GM23338 (cell line): ENCODE results near the gene PNPLA1. TPM values are rescaled to one million over a fixed set of nuclear protein-coding genes. Genes with fewer than 3 reads are reported as not detected.

ENCODE experiments used
- ATAC-seq: fragments of 200-7000 bp; cut with Tn5 transposase; 3 replicates; pipeline ENCODE4 v1.9.1; 2020
- DNase-seq: peaks from one replicate; pipeline ENCODE4 v3.0.0-alpha.2; 2015; ENCODE audit warnings: low spot score
- H2AFZ ChIP-seq: fragments of 200-600 bp; sonication (generic); 2 replicates; pipeline ENCODE4 v1.8.0; 2016; ENCODE audit warnings: antibody characterized with exemption, mild to moderate bottlenecking, moderate library complexity
- H3F3A ChIP-seq: fragments of 200-600 bp; sonication (generic); replicated peaks from 2 replicates; pipeline ENCODE4 v1.8.0; 2017; ENCODE audit warnings: antibody characterized with exemption, mixed run types, low read depth
- H3K27ac ChIP-seq: fragments of 200-600 bp; sonication (generic); 2 replicates; pipeline ENCODE4 v1.6.1; 2016; ENCODE audit warnings: low read depth
- H3K27me3 ChIP-seq: fragments of 200-600 bp; sonication (generic); 2 replicates; pipeline ENCODE4 v1.8.0; 2016; ENCODE audit warnings: mild to moderate bottlenecking, mixed run types, moderate library complexity; ENCODE audit not compliant: insufficient read depth
- H3K36me3 ChIP-seq: fragments of 200-600 bp; sonication (generic); 2 replicates; pipeline ENCODE4 v1.8.0; 2016; ENCODE audit warnings: mild to moderate bottlenecking; ENCODE audit not compliant: insufficient read depth
- H3K4me1 ChIP-seq: fragments of 200-600 bp; sonication (generic); 2 replicates; pipeline ENCODE4 v1.8.0; 2016; ENCODE audit warnings: mild to moderate bottlenecking, moderate library complexity; ENCODE audit not compliant: insufficient read depth
- H3K4me2 ChIP-seq: fragments of 200-600 bp; sonication (generic); 2 replicates; pipeline ENCODE4 v1.7.1; 2017; ENCODE audit warnings: mixed run types
- H3K4me3 ChIP-seq: fragments of 200-600 bp; sonication (generic); 2 replicates; pipeline ENCODE4 v1.6.1; 2016; ENCODE audit warnings: mixed run types
- H3K79me2 ChIP-seq: fragments of 200-600 bp; sonication (generic); replicated peaks from 2 replicates; pipeline ENCODE4 v1.8.0; 2017; ENCODE audit warnings: mild to moderate bottlenecking; ENCODE audit not compliant: insufficient read depth
- H3K9me2 ChIP-seq: fragments of 200-600 bp; sonication (generic); 2 replicates; pipeline ENCODE4 v1.8.0; 2017; ENCODE audit not compliant: insufficient read depth
- H4K20me1 ChIP-seq: fragments of 200-600 bp; sonication (generic); replicated peaks from 2 replicates; pipeline ENCODE4 v1.8.0; 2017; ENCODE audit warnings: mild to moderate bottlenecking; ENCODE audit not compliant: insufficient read depth
- H3K27ac Mint-ChIP-seq: 2 replicates; pipeline ENCODE4 v1.8.0; 2020; ENCODE audit warnings: inconsistent platforms, mild to moderate bottlenecking, moderate library complexity, mixed read lengths
- H3K27me3 Mint-ChIP-seq: 3 replicates; pipeline ENCODE4 v1.8.0; 2022; ENCODE audit warnings: low read depth, mild to moderate bottlenecking, moderate library complexity, mixed read lengths, inconsistent platforms; ENCODE audit not compliant: insufficient read depth, poor library complexity
- H3K36me3 Mint-ChIP-seq: 3 replicates; pipeline ENCODE4 v1.8.0; 2021; ENCODE audit warnings: low read depth, mild to moderate bottlenecking, inconsistent platforms, moderate library complexity, mixed read lengths
- H3K4me1 Mint-ChIP-seq: 3 replicates; pipeline ENCODE4 v1.8.0; 2020; ENCODE audit warnings: mild to moderate bottlenecking, inconsistent platforms, mixed read lengths
- H3K4me3 Mint-ChIP-seq: 3 replicates; pipeline ENCODE4 v1.8.0; 2021; ENCODE audit warnings: moderate library complexity, mild to moderate bottlenecking, inconsistent platforms, mixed read lengths
- H3K9me3 Mint-ChIP-seq: 3 replicates; pipeline ENCODE4 v1.8.0; 2020; ENCODE audit warnings: moderate library complexity, mild to moderate bottlenecking, inconsistent platforms, mixed read lengths
- CREB1 ChIP-seq: fragments of 250-450 bp; sonication (Bioruptor Pico); IDR thresholded peaks from 2 replicates; pipeline ENCODE4 v1.5.0; 2020; ENCODE audit warnings: low read depth, mild to moderate bottlenecking, moderate library complexity
- CTCF ChIP-seq, 2 experiments: fragments of 200-600 bp in 1 of 2; sonication (generic) in 1 of 2; conservative IDR thresholded peaks; 2 replicates each; pipeline versions ENCODE4 v1.5.1 to v1.6.1; 2016 to 2017; ENCODE audit warnings: antibody characterized with exemption in 2 of 2, low read depth in 2 of 2, mild to moderate bottlenecking in 2 of 2, moderate library complexity in 1 of 2
- EZH2 ChIP-seq: fragments of 200-600 bp; sonication (generic); IDR thresholded peaks from one replicate; pipeline ENCODE4 v1.8.0; 2017; ENCODE audit warnings: antibody characterized with exemption, mild to moderate bottlenecking, low read depth; ENCODE audit not compliant: unreplicated experiment
- EZH2phosphoT487 ChIP-seq: fragments of 200-600 bp; sonication (generic); IDR thresholded peaks from one replicate; pipeline ENCODE4 v1.8.1; 2018; ENCODE audit warnings: antibody characterized with exemption; ENCODE audit not compliant: unreplicated experiment
- NANOG ChIP-seq: IDR thresholded peaks from 2 replicates; pipeline ENCODE4 v1.6.1; 2016; ENCODE audit warnings: antibody characterized with exemption, borderline replicate concordance
- POLR2AphosphoS5 ChIP-seq: IDR thresholded peaks from 2 replicates; pipeline ENCODE4 v1.6.1; 2016; ENCODE audit warnings: antibody characterized with exemption, low read depth
- REST ChIP-seq: IDR thresholded peaks from one replicate; pipeline ENCODE4 v1.6.1; 2018; ENCODE audit warnings: antibody characterized with exemption; ENCODE audit not compliant: unreplicated experiment
- ZNF114 ChIP-seq: fragments of 250-450 bp; sonication (Bioruptor Pico); IDR thresholded peaks from 2 replicates; pipeline ENCODE4 v1.5.0; 2020; ENCODE audit warnings: mild to moderate bottlenecking, moderate library complexity
- ZNF331 ChIP-seq: fragments of 250-450 bp; sonication (Bioruptor Pico); IDR thresholded peaks from 2 replicates; pipeline ENCODE4 v1.5.0; 2020; ENCODE audit warnings: low read depth, mild to moderate bottlenecking, moderate library complexity
- polyA plus RNA-seq: library from polyadenylated mRNA; unstranded; fragments of >200 nt; fragmentation: Nextera tagmentation; extraction: Ambion mirVana; gene quantifications from 2 replicates; pipeline ENCODE4 v1.2.1, GENCODE V29; 2016
- total RNA-seq: library from RNA; depleted of rRNA; stranded (reverse); fragments of >200 nt; shearing (Covaris generic); gene quantifications from 2 replicates; pipeline ENCODE4 v1.2.3, GENCODE V29; 2014
- TF ChIP-seq, protein P1 (sequence below): IDR thresholded peaks from 2 replicates; pipeline ENCODE4 v1.6.1; 2016; ENCODE audit warnings: antibody characterized with exemption

The PNPLA1 gene
- total and polyA plus RNA-seq, 2 experiments from 2014 or later: not detected

- Mint-ChIP-seq H3K36me3 (no peaks in the 10 kb centered on the region), H3K27ac (no peak overlapping the region), H3K27me3 (peaks cover 10% of the 10 kb centered on the region), H3K4me1 (no peaks in the 10 kb centered on the region), H3K9me3 (no peaks in the 10 kb centered on the region; the same call in 1 of the 3 replicates), H3K4me3 (no peak overlapping the region)
- H3K4me2 ChIP-seq: no peak overlapping the region
- H3K27ac ChIP-seq: no peak overlapping the region
- H3F3A ChIP-seq: no peaks in the 10 kb centered on the region
- H3K36me3 ChIP-seq: no peaks in the 10 kb centered on the region
- H3K4me1 ChIP-seq: no peaks in the 10 kb centered on the region
- H3K4me3 ChIP-seq: no peak overlapping the region
- TF ChIP-seq CTCF (conservative IDR thresholded peaks at IDR 0.05; ENCODE audit: low read depth in 2 of 2): no peak
- no peak for TF ChIP-seq EZH2
- no peak for TF ChIP-seq POLR2AphosphoS5
- no peak for TF ChIP-seq ZNF114
- TF ChIP-seq REST: no peak
- no peak for TF ChIP-seq ZNF331 (CRISPR knock-in tag)
- no peak for TF ChIP-seq EZH2phosphoT487
- TF ChIP-seq NANOG: no peak
- TF ChIP-seq, protein P1, sequence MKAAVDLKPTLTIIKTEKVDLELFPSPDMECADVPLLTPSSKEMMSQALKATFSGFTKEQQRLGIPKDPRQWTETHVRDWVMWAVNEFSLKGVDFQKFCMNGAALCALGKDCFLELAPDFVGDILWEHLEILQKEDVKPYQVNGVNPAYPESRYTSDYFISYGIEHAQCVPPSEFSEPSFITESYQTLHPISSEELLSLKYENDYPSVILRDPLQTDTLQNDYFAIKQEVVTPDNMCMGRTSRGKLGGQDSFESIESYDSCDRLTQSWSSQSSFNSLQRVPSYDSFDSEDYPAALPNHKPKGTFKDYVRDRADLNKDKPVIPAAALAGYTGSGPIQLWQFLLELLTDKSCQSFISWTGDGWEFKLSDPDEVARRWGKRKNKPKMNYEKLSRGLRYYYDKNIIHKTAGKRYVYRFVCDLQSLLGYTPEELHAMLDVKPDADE: no peak
- TF ChIP-seq CREB1: no peak
- no peak overlapping the region for H2AFZ ChIP-seq
- DNase-seq: no peak
- H3K27me3 ChIP-seq: no peaks in the 10 kb centered on the region
- H3K79me2 ChIP-seq: no peaks in the 10 kb centered on the region
- H4K20me1 ChIP-seq: no peaks in the 10 kb centered on the region
- ATAC-seq: no peak
- no peaks in the 10 kb centered on the region for H3K9me2 ChIP-seq
These were observed 83.6 kb downstream of the PNPLA1 start for GRCh38 chr6:36353411-36353915.
